ENCODE results near the gene TOX4. TPM values are rescaled to one million over a fixed set of nuclear protein-coding genes. Genes with fewer than 3 reads are reported as not detected.

The TOX4 gene
- total and polyA plus RNA-seq, 4 donors = 16.4 to 82.9 (median 42.1) TPM

DNA sequence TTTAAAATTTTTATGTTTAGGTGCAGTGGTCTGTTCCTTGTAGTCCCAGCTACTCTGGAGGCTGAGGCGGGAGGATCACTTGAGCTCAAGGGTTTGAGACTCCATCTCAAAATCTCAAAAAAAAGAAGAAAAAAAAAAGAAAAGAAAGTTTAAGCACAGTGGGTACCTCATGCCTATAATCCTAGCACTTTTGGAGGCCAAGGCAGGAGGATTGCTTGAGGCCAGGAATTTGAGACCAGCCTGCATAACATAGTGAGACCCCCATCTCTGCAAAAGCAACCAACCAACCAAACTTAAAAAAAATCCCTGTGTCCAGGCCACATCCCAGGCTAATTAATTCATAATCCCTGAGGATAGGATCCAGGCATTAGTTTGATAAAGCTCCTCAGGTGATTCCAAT is 52.5 kb downstream of the TOX4 start:
- no peak for ATAC-seq (ENCODE audit: insufficient read depth, low FRiP score)

DNA sequence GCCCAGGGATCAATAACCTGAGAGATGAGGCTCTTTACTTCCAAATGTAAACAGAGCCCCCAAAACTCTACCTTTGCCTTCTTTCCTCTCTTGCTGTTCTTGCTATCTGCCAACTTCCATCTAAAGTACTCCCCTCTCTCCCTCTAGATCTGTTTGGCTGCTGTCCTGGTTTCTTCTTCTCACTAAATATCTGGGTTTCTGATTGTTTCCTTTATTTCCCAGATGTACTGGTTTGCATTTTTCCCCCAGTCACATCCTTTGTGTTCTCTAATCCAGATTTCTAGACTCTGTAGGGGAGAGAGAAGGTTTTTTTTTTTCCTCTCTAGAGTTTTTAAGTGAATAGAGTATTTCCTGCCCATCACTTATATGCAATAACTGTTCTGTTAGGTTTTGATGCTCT is 56.3 kb downstream of the TOX4 start:
- Histone ChIP-seq H3K4me3 (no peak overlapping the region), H3K9ac (ENCODE audit: insufficient read depth in 1 of 2, low read length in 2 of 2) (no peak overlapping the region), H3K36me3 (ENCODE audit: control insufficient read depth in 4 of 4, insufficient read depth in 4 of 4, low read length in 4 of 4) (no peaks in the 10 kb centered on the region), H3K9me3 (ENCODE audit: control insufficient read depth in 4 of 4, insufficient read depth in 3 of 4, low read length in 3 of 4) (no peaks in the 10 kb centered on the region), H3K27me3 (ENCODE audit: control insufficient read depth in 3 of 3, insufficient read depth in 3 of 3, low read length in 2 of 3) (peaks cover 0 to 27% (median 11%) of the 10 kb centered on the region in 3 donors), H3K27ac (ENCODE audit: low read depth in 1 of 2, low read length in 1 of 2) (no peak overlapping the region), H3K4me1 (ENCODE audit: control insufficient read depth in 5 of 5, insufficient read depth in 5 of 5, low read length in 5 of 5) (peaks cover 0 to 10% (median 4%) of the 10 kb centered on the region in 5 donors)
- TF ChIP-seq, protein P1, sequence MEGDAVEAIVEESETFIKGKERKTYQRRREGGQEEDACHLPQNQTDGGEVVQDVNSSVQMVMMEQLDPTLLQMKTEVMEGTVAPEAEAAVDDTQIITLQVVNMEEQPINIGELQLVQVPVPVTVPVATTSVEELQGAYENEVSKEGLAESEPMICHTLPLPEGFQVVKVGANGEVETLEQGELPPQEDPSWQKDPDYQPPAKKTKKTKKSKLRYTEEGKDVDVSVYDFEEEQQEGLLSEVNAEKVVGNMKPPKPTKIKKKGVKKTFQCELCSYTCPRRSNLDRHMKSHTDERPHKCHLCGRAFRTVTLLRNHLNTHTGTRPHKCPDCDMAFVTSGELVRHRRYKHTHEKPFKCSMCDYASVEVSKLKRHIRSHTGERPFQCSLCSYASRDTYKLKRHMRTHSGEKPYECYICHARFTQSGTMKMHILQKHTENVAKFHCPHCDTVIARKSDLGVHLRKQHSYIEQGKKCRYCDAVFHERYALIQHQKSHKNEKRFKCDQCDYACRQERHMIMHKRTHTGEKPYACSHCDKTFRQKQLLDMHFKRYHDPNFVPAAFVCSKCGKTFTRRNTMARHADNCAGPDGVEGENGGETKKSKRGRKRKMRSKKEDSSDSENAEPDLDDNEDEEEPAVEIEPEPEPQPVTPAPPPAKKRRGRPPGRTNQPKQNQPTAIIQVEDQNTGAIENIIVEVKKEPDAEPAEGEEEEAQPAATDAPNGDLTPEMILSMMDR (IDR thresholded peaks at IDR 0.05; ENCODE audit: control extremely low read depth, extremely low read depth) = no peak
- no peak for DNase-seq
- no peak for ATAC-seq (ENCODE audit: insufficient read depth, low FRiP score)

More for the DNA sequence above, 52.5 kb downstream of the TOX4 start:
- no peak for DNase-seq
- no peak overlapping the region for H3K9ac ChIP-seq (ENCODE audit: insufficient read depth in 1 of 2, low read length in 2 of 2)
- peaks cover 0 to 4% (median 0%) of the 10 kb centered on the region in 4 donors for H3K36me3 ChIP-seq (ENCODE audit: control insufficient read depth in 4 of 4, insufficient read depth in 4 of 4, low read length in 4 of 4)
- H3K4me1 ChIP-seq (ENCODE audit: control insufficient read depth in 5 of 5, insufficient read depth in 5 of 5, low read length in 5 of 5) = peaks cover 0 to 12% (median 3%) of the 10 kb centered on the region in 5 donors
- H3K4me3 ChIP-seq = no peak overlapping the region
- no peaks in the 10 kb centered on the region for H3K9me3 ChIP-seq (ENCODE audit: control insufficient read depth in 4 of 4, insufficient read depth in 3 of 4, low read length in 3 of 4)
- TF ChIP-seq, protein P1 (IDR thresholded peaks at IDR 0.05; ENCODE audit: control extremely low read depth, extremely low read depth) = no peak
- H3K27me3 ChIP-seq (ENCODE audit: control insufficient read depth in 3 of 3, insufficient read depth in 3 of 3, low read length in 2 of 3) = peaks cover 0 to 6% (median 4%) of the 10 kb centered on the region in 3 donors
- H3K27ac ChIP-seq (ENCODE audit: low read depth in 1 of 2, low read length in 1 of 2) = no peak overlapping the region
- 94 to 96% methylated on average over 1 of the region's 1 CpG for WGBS, 2 donors

DNA sequence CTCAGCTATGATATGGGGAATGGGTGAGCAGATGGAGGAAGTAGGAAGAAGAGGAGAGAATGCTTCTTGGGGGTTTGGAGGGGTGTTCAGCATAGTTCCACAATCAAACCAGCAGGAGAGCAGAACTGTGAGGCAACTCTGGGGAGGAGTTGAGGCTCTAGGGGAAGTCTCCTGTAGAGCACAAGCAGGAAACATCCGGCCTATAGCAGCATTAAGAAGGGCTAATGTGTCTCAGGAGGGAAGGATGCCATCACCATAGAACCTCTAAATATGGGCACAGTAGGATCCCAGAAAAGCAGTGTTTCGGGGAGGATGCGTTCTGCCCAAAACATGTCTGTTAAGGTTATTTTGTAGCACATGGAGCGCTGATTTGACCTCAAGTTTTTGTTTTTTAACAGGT is 57.6 kb downstream of the TOX4 start:
- Histone ChIP-seq H3K36me3 (ENCODE audit: control insufficient read depth in 4 of 4, insufficient read depth in 4 of 4, low read length in 4 of 4) (no peaks in the 10 kb centered on the region), H3K9ac (ENCODE audit: insufficient read depth in 1 of 2, low read length in 2 of 2) (no peak overlapping the region), H3K9me3 (ENCODE audit: control insufficient read depth in 4 of 4, insufficient read depth in 3 of 4, low read length in 3 of 4) (no peaks in the 10 kb centered on the region), H3K4me3 (no peak overlapping the region), H3K4me1 (ENCODE audit: control insufficient read depth in 5 of 5, insufficient read depth in 5 of 5, low read length in 5 of 5) (peaks cover 0 to 10% (median 4%) of the 10 kb centered on the region in 5 donors), H3K27ac (ENCODE audit: low read depth in 1 of 2, low read length in 1 of 2) (no peak overlapping the region), H3K27me3 (ENCODE audit: control insufficient read depth in 3 of 3, insufficient read depth in 3 of 3, low read length in 2 of 3) (peaks cover 0 to 25% (median 11%) of the 10 kb centered on the region in 3 donors)
- TF ChIP-seq, protein P1 (IDR thresholded peaks at IDR 0.05; ENCODE audit: control extremely low read depth, extremely low read depth) = no peak
- WGBS, 2 donors = 58 to 75% methylated on average over 4 of the region's 4 CpGs
- DNase-seq (no peak), ATAC-seq (ENCODE audit: insufficient read depth, low FRiP score) (no peak)
